GM21528 (cell line): ENCODE data around the gene TSHZ1.

Source experiments
- ATAC-seq: cut with Tn5 transposase; IDR thresholded peaks from one replicate; pipeline ENCODE4 v1.9.1; 2021; ENCODE audit warnings: mild to moderate bottlenecking, moderate library complexity; ENCODE audit not compliant: unreplicated experiment, low FRiP score

TSHZ1 gene

GRCh38 chr18:75265872-75266271 is 55.3 kb downstream of the TSHZ1 start:
- no peak for ATAC-seq

DNA sequence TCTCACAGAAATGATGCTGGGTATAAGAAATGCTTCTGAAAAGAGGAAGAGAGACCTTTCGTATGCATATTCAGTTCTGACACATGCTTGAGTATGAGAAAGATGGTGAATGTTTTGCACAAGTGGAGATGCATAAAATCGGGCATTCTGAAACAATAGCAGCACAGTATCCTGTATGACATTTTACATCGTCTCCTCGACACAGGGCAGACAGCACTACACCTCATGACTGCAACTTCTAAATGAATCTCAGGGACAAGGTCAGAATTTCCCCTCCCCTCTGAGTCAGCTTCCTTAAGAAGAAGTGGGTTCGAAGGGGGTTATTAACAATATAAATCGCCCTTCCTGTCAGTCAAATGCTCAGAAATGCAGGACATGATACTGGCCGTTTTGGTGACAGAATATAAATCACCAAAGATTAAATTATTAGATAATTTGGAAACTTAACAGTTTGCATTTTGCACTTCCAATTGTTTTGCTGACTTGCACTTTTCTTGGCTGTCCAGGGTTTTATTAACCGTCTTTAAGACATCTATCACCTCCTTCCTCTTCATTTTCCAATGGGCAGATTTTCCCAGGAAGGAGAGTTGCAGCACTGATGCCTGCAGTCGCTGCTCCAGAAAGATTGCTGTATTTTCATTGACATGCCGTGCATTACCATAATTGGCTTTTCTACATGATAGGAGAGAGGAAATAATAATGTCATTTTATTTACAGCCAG is 57.2 kb downstream of the TSHZ1 start:
- peak; percentile 92 for ATAC-seq

GRCh38 chr18:75268364-75268646 is 57.7 kb downstream of the TSHZ1 start:
- ATAC-seq: no peak

DNA sequence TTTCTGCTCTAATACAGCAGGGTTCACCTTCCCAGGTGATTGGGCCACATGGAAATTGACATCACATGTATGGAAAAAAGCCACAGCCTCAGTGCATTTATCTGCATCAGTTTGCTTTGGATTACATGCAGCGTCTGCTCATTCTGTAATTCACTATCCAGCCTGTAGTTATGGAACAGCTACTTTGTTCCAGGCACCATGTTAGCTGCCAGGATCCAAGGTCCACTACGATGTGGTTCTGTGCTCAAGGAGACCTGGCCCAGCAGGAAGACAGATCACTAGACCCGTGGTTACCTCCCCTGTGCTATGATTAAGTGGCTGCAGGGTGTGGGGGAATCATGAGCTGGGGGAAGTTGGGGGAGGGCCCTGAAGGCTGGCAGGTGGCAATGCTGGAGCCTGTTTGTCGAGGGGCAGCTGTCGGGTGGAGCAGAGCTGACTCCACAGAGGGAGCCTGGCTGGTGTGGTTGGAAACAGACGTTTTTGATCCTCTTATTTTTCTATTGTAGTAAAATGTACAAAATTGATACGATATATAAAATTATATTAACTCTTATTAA is 58.6 kb downstream of the TSHZ1 start:
- no peak for ATAC-seq

DNA sequence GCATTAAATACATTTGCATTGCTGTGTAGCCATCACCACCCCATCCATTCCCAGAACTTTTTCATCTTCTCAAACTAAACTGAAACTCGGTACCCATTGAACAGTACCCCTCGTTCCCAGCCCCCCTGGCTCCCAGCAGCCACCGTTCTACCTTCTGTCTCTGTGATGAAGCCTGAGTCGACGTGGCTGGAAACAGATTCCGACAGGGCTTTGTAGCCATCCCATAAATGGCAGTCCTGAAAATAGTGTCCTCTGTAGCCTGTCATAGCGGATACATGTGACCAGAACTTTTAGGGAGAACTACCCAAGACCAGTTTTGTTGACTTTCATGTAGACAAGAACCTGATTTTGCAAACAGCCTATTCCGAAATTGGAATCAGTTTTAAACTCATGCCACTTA is 59.1 kb downstream of the TSHZ1 start:
- ATAC-seq: no peak

DNA sequence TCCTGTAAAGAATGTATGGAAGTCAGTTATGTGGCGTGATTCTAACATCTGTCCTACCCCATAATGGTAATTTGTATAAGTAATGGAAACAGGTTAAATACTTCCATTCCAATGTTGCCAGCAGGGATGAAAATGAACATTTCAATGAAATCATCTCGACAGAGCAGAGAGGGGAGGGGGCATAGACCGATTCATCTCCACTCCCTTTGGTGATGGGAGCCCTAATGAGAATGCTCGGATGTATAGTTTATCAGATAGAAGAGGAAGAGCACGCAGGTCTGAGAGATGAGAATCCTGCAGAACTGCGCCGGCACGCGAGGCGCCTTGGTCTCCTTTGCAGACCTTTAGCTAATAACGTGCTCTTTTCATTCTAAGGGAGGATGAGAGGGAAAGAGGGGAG is 61.4 kb downstream of the TSHZ1 start:
- ATAC-seq: no peak

DNA sequence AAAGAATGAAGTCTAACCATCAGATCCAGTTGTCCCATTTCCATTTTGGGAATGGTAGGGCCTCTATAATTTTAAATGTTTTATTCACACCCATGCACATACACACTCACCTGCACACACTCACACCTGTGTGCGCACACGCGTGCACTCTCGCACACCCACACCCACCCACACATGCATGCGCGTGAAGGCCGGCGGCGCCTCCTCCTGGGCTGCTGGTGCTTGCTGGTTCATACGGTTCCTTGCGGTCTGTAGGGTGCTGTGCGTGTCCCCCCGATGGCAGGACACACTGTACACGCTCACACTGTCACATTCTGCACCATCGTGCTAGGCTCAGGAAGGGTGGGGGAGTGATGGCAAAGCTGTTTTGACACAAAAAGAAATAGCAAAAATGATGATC is 63.2 kb downstream of the TSHZ1 start:
- no peak for ATAC-seq

DNA sequence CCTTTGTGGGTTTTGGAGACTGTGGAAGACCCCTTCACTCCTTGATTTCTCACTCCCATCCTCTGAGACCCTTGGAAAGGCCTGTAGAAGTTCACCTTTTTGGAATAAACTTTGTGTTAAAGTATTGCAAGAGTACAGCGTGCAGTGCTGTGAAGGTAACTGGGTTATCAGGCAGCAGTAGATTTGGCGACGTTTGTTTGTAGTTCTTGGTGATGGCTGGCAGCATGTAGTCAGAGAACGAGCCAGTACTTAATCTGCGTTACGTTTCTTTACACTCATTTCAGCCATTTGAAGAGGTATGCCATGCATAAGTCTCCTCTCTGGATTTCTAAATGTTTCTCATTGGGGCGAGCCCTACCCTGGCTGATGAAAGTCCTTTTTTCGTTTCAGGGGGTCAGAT is 64.6 kb downstream of the TSHZ1 start:
- ATAC-seq: no peak

GRCh38 chr18:75276818-75277609 is 66.4 kb downstream of the TSHZ1 start:
- no peak for ATAC-seq

DNA sequence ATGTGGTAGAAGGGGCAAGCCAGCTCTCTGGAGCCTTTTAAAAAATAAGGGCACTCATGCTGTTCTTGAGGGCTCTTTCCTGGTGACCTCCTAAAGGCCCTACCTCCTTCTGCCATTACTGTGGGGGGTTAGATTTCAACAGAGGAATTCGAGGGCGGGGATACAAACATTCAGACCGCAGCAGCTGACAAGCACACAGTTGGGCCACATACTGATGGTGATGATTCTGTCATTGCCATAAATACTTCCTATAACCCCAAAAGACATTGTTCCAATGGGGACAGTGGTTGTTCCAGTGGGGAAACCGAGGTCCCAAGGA is 67.0 kb downstream of the TSHZ1 start:
- no peak for ATAC-seq

GRCh38 chr18:75279381-75279780 is 68.8 kb downstream of the TSHZ1 start:
- ATAC-seq: no peak

DNA sequence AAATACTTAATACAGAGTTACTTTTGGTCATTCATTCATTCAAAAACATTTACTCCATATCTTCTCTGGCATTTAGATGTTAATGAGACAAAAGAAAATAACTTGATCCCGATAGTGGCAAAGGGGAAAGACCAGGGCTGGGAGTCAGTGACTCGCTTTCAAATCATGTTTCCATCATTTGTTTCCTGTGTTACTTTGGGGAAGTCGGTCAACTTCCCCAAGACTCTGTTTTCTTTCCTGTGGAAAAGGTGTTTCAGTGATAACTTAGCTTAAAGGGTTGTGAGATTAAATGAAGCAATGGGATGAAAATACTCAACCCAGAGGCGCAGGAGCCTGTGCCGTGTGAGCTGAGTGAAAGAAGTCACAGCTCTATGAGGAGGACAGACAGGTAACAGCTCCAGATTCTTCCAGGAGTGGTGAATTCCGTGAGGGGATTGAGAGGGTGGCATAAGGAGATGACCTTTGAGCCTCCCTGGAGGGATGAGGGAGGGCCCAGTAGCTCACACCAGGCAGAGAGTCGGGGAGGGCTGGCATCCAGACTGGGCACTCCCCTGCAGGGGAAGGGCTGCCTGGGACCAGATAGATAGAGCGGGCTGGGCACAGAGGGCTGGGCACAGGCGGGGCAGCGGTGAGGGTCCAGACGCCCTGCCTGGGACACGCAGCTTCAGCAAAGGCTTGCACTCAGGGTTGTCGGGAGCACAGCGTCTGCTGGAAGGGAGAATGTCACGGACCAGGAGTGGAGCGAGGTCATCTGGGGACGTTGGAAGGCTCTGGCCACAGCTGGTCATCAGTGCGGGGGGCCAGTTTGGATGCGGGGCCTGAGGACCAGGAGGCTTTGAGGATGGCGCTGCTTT is 70.1 kb downstream of the TSHZ1 start:
- no peak for ATAC-seq

- no peak for ATAC-seq
Measured at GRCh38 chr18:75282746-75283145, 72.1 kb downstream of the TSHZ1 start.

- ATAC-seq: no peak
Measured at GRCh38 chr18:75283731-75284130, 73.1 kb downstream of the TSHZ1 start.

- no peak for ATAC-seq
Measured at GRCh38 chr18:75284566-75284965, 74.0 kb downstream of the TSHZ1 start.

DNA sequence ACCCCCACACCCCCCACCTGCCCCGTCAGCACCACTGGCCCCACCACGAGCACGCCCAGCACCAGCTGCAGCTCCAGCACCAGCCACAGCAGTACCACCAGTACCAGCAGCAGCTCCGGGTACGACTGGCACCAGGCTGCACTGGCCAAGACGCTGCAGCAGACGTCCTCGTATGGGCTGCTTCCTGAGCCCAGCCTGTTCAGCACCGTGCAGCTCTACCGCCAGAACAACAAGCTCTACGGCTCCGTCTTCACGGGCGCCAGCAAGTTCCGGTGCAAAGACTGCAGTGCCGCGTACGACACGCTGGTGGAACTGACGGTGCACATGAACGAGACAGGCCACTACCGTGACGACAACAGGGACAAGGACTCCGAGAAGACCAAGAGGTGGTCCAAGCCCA is 75.3 kb downstream of the TSHZ1 start:
- ATAC-seq: no peak

DNA sequence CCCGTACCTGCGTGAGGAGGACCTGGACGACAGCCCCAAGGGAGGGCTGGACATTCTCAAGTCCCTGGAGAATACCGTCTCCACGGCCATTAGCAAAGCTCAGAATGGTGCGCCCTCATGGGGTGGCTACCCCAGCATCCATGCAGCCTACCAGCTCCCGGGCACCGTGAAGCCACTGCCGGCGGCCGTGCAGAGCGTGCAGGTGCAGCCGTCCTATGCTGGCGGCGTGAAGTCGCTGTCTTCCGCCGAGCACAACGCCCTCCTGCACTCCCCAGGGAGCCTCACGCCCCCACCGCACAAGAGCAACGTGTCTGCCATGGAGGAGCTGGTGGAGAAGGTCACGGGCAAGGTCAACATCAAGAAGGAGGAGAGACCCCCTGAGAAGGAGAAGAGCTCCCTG is 76.4 kb downstream of the TSHZ1 start:
- no peak for ATAC-seq

DNA sequence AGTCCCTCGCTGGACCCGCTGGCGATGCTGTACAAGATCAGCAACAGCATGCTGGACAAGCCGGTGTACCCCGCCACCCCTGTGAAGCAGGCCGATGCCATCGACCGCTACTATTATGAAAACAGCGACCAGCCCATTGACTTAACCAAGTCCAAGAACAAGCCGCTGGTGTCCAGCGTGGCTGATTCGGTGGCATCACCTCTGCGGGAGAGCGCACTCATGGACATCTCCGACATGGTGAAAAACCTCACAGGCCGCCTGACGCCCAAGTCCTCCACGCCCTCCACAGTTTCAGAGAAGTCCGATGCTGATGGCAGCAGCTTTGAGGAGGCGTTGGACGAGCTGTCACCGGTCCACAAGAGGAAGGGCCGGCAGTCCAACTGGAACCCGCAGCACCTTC is 77.1 kb downstream of the TSHZ1 start:
- ATAC-seq: no peak

DNA sequence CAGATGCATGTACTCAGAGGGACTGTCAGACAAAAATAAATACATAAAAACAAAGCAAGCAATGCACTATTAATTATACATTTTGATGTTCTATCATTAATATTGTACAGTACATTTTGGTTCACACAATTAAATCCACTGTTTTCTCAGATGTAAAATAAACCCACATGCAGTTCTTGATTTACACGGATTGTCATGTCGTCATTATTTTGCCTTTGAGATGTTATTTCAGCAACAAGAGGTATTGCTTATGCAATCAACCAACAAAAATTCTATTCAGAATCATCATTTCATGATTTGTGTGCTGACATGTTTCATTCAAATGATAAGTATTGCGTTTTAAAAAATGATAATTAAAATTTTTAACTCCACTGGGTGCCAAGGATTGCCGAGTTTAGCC is 79.2 kb downstream of the TSHZ1 start:
- no peak for ATAC-seq

DNA sequence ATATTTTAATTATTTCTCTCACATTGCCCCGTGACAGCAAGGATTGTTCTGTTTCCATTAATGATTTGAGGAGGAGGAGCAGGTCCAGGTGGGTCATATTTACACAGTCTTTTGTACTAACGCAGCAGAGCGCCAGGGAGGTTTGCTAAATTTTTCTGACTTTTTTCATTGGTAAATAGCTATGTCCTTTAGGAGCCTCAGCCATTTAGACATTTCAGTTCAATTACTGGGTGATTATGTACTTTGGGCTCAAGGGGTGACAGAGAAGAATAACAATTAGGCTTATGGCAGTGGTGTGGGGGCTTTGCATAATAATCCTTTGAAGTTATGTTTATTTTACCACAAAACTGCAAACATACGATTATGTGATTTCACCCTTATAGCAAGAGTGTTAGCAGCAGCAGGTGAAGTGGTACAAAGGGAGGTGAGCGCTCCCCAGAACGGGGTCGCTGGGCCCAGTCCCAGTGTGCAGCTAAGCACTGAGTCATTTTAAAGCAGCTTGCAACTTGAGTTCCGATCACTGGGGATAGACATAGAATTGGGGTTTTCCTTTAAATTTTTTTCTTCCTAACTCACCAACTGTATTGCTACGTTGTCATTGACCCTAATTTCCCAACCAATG is 80.3 kb downstream of the TSHZ1 start:
- no peak for ATAC-seq

DNA sequence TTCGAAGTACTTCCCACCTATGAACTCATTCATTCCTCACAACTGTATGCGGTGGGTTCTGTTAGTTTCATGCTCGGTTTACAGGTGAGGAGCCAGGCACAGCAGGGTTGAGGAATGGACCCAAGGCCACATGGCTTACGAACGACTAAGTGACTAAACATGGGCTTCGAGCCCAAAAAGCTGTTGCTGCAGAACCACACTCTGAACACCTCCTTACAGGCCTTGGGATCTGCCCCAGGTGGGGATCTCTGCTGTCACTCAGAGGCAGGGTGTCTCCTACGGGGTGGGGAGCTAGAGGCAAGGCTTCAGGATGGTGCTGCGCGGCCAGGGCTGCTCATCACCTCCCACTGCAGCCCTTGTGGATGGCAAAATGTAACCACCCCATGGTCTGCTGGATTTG is 80.9 kb downstream of the TSHZ1 start:
- no peak for ATAC-seq
